ENCODE data around the gene SYTL3. TPM values are rescaled to one million over a fixed set of nuclear protein-coding genes. Genes with fewer than 3 reads are reported as not detected.

SYTL3 gene
- total RNA-seq, 2 experiments from 2014 or later: 151 to 163 TPM

DNA sequence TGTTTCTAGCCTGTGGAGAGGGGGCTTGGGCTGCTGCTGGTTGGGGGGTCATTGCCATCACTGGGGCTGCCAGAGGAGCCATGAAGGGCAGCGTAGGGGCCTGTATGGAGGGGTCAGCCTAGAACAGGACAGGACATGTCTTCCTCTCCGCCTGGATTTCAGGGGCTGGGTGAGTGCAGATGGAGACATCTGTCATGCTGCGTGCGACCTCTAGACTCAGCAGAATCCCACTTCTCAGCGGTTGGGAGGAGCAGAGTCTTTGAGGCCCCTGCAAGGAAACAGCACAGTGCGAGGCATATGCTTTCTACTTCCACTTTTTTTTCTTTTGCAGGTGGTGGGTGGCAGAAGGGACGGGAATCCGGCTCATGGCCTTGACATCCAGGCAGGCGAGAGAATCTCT lies 101.4 kb downstream of the SYTL3 start:
- intact Hi-C loops (cut with micrococcal nuclease): no loop called here
- ATAC-seq (no peak), DNase-seq (no peak)
- peaks cover 39% of the 10 kb centered on the region for H3K36me3 Mint-ChIP-seq (ENCODE audit: low read depth)
- ChIA-PET CTCF (interaction anchor here (1.7 kb wide), 1 partner anchor 60 kb away, joined by 4 read pairs; no protein-coding TSS in a partner anchor), POLR2A (no interaction called here)
- no peak overlapping the region for H3K4me3 Mint-ChIP-seq
- no peaks in the 10 kb centered on the region for H3K4me1 Mint-ChIP-seq (ENCODE audit: low read depth)
- H3K27ac Mint-ChIP-seq: no peak overlapping the region
- no peaks in the 10 kb centered on the region for H3K27me3 Mint-ChIP-seq
- no peaks in the 10 kb centered on the region for H3K9me3 Mint-ChIP-seq
- TF ChIP-seq, protein P1, sequence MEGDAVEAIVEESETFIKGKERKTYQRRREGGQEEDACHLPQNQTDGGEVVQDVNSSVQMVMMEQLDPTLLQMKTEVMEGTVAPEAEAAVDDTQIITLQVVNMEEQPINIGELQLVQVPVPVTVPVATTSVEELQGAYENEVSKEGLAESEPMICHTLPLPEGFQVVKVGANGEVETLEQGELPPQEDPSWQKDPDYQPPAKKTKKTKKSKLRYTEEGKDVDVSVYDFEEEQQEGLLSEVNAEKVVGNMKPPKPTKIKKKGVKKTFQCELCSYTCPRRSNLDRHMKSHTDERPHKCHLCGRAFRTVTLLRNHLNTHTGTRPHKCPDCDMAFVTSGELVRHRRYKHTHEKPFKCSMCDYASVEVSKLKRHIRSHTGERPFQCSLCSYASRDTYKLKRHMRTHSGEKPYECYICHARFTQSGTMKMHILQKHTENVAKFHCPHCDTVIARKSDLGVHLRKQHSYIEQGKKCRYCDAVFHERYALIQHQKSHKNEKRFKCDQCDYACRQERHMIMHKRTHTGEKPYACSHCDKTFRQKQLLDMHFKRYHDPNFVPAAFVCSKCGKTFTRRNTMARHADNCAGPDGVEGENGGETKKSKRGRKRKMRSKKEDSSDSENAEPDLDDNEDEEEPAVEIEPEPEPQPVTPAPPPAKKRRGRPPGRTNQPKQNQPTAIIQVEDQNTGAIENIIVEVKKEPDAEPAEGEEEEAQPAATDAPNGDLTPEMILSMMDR (IDR thresholded peaks at IDR 0.05): no peak

GRCh38 chr6:158751921-158752320 lies 102.1 kb downstream of the SYTL3 start:
- intact Hi-C loops (cut with micrococcal nuclease): no loop called here
- H3K4me1 Mint-ChIP-seq (ENCODE audit: low read depth): no peaks in the 10 kb centered on the region
- peaks cover 39% of the 10 kb centered on the region for H3K36me3 Mint-ChIP-seq (ENCODE audit: low read depth)
- CTCF ChIA-PET: interaction anchor here (1.0 to 1.7 kb wide), 3 partner anchors 14 to 220 kb away, joined by 3 to 4 read pairs (median 4); no protein-coding TSS in a partner anchor
- H3K27me3 Mint-ChIP-seq: no peaks in the 10 kb centered on the region
- H3K4me3 Mint-ChIP-seq: no peak overlapping the region
- no peak overlapping the region for H3K27ac Mint-ChIP-seq
- ATAC-seq (no peak), DNase-seq (no peak)
- POLR2A ChIA-PET: no interaction called here
- H3K9me3 Mint-ChIP-seq: no peaks in the 10 kb centered on the region
- TF ChIP-seq, protein P1 (IDR thresholded peaks at IDR 0.05): no peak

GRCh38 chr6:158752613-158753012 lies 102.8 kb downstream of the SYTL3 start:
- TF ChIP-seq, protein P1 (IDR thresholded peaks at IDR 0.05): no peak
- intact Hi-C loops (cut with micrococcal nuclease): no loop called here
- no peak for DNase-seq
- H3K27me3 Mint-ChIP-seq: no peaks in the 10 kb centered on the region
- no peaks in the 10 kb centered on the region for H3K4me1 Mint-ChIP-seq (ENCODE audit: low read depth)
- H3K36me3 Mint-ChIP-seq (ENCODE audit: low read depth): peaks cover 45% of the 10 kb centered on the region
- no peak overlapping the region for H3K4me3 Mint-ChIP-seq
- ChIA-PET POLR2A (no interaction called here), CTCF (interaction anchor here (1.0 to 1.3 kb wide), 2 partner anchors 13 to 220 kb away, joined by 3 to 4 read pairs; no protein-coding TSS in a partner anchor)
- no peak overlapping the region for H3K27ac Mint-ChIP-seq
- ATAC-seq: no peak
- H3K9me3 Mint-ChIP-seq: no peaks in the 10 kb centered on the region

GRCh38 chr6:158753811-158754210 lies 104.0 kb downstream of the SYTL3 start:
- Mint-ChIP-seq H3K4me3 (no peak overlapping the region), H3K4me1 (ENCODE audit: low read depth) (no peaks in the 10 kb centered on the region), H3K27me3 (no peaks in the 10 kb centered on the region), H3K36me3 (ENCODE audit: low read depth) (peaks cover 44% of the 10 kb centered on the region), H3K9me3 (no peaks in the 10 kb centered on the region), H3K27ac (no peak overlapping the region)
- ChIA-PET CTCF (no interaction called here), POLR2A (no interaction called here)
- DNase-seq (no peak), ATAC-seq (no peak)
- intact Hi-C loops (cut with micrococcal nuclease): no loop called here
- TF ChIP-seq, protein P1 (IDR thresholded peaks at IDR 0.05): no peak

DNA sequence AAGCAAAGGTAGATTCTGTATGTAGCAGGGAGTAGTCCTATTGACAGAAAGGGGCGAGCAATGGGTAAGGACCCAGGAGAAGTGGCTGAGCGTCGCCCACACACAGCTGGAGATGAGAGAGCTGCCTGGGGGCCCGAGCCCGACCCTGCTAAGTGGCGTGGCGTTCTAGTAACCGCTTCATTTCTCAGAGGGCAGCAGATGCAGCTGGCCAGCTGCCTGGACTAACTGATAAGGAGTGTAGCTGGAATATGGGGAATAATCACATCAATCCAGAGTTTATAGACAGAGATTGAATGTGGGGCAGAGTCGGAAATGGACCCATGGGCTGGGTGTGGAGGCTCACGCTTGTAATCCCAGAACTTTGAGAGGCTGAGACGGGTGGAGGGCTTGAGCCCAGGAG lies 104.9 kb downstream of the SYTL3 start:
- ChIA-PET POLR2A (no interaction called here), CTCF (no interaction called here)
- Mint-ChIP-seq H3K27me3 (no peaks in the 10 kb centered on the region), H3K9me3 (no peaks in the 10 kb centered on the region), H3K4me1 (ENCODE audit: low read depth) (no peaks in the 10 kb centered on the region), H3K36me3 (ENCODE audit: low read depth) (peaks cover 43% of the 10 kb centered on the region), H3K27ac (no peak overlapping the region), H3K4me3 (no peak overlapping the region)
- TF ChIP-seq, protein P1 (IDR thresholded peaks at IDR 0.05): no peak
- DNase-seq: no peak
- ATAC-seq: no peak
- intact Hi-C loops (cut with micrococcal nuclease): no loop called here
